ENCODE measurements around the gene SEC11C. TPM values are rescaled to one million over a fixed set of nuclear protein-coding genes. Genes with fewer than 3 reads are reported as not detected.

Gene SEC11C
- total RNA-seq, 2 donors from 2014 or later = 76.6 to 711 TPM

- Histone ChIP-seq H3K4me1 (replicated peaks) (no peaks in the 10 kb centered on the region), H3K36me3 (no peaks in the 10 kb centered on the region), H3K4me3 (no peak overlapping the region), H3K27ac (no peak overlapping the region), H3K27me3 (replicated peaks; ENCODE audit: insufficient read depth) (no peaks in the 10 kb centered on the region), H3K9me3 (no peaks in the 10 kb centered on the region)
- WGBS = 89% methylated on average over 6 of the region's 6 CpGs
- intact Hi-C loops (cut with DNase I) = no loop called here
- TF ChIP-seq POLR2A (IDR thresholded peaks at IDR 0.05) (no peak), CTCF (IDR thresholded peaks at IDR 0.05) (no peak), POLR2AphosphoS5 (IDR thresholded peaks at IDR 0.05) (no peak)
- DNase-seq (ENCODE audit: low spot score) = no peak
These were observed 58.5 kb downstream of the SEC11C start for GRCh38 chr18:59198215-59198614.

GRCh38 chr18:59200787-59201186, 61.1 kb downstream of the SEC11C start:
- intact Hi-C loops (cut with DNase I) = no loop called here
- DNase-seq (ENCODE audit: low spot score) = no peak

GRCh38 chr18:59202258-59202820, 62.7 kb downstream of the SEC11C start:
- H3K27ac ChIP-seq = no peak overlapping the region
- no peak overlapping the region for H3K4me3 ChIP-seq
- H3K36me3 ChIP-seq = no peaks in the 10 kb centered on the region
- H3K27me3 ChIP-seq (replicated peaks; ENCODE audit: insufficient read depth) = no peaks in the 10 kb centered on the region
- no peak for TF ChIP-seq POLR2A (IDR thresholded peaks at IDR 0.05)
- no peaks in the 10 kb centered on the region for H3K9me3 ChIP-seq
- intact Hi-C loops (cut with DNase I) = no loop called here
- H3K4me1 ChIP-seq (replicated peaks) = no peaks in the 10 kb centered on the region
- no peak for DNase-seq (ENCODE audit: low spot score)

More at GRCh38 chr18:59200787-59201186, 61.1 kb downstream of the SEC11C start:
- no peaks in the 10 kb centered on the region for H3K4me1 ChIP-seq (replicated peaks)
- no peak overlapping the region for H3K27ac ChIP-seq
- no peak overlapping the region for H3K4me3 ChIP-seq
- H3K27me3 ChIP-seq (replicated peaks; ENCODE audit: insufficient read depth) = no peaks in the 10 kb centered on the region
- no peaks in the 10 kb centered on the region for H3K36me3 ChIP-seq
- no peaks in the 10 kb centered on the region for H3K9me3 ChIP-seq
- 71% methylated on average over 3 of the region's 3 CpGs for WGBS
- TF ChIP-seq POLR2A (IDR thresholded peaks at IDR 0.05) (no peak), CTCF (IDR thresholded peaks at IDR 0.05) (no peak), POLR2AphosphoS5 (IDR thresholded peaks at IDR 0.05) (no peak)

- intact Hi-C loops (cut with DNase I) = no loop called here
- no peaks in the 10 kb centered on the region for H3K4me1 ChIP-seq (replicated peaks)
- no peaks in the 10 kb centered on the region for H3K36me3 ChIP-seq
- H3K27ac ChIP-seq = no peak overlapping the region
- H3K4me3 ChIP-seq = no peak overlapping the region
- TF ChIP-seq POLR2AphosphoS5 (IDR thresholded peaks at IDR 0.05) = no peak
- no peak for TF ChIP-seq CTCF (IDR thresholded peaks at IDR 0.05)
- no peak for TF ChIP-seq POLR2A (IDR thresholded peaks at IDR 0.05)
- WGBS = 85% methylated on average over 6 of the region's 6 CpGs
- DNase-seq (ENCODE audit: low spot score) = no peak
- H3K27me3 ChIP-seq (replicated peaks; ENCODE audit: insufficient read depth) = no peaks in the 10 kb centered on the region
- no peaks in the 10 kb centered on the region for H3K9me3 ChIP-seq
These were observed 67.8 kb downstream of the SEC11C start for GRCh38 chr18:59207506-59207905.

Other genes with a start within 250 kb of the SEC11C start
- gene GRP, start 80.3 kb downstream of the SEC11C start, total RNA-seq = 1 to 10 TPM in 1 of 2 donors, not detected in 1; 1.4 TPM
- gene RAX, start 133.6 kb downstream of the SEC11C start, total RNA-seq = under 1 TPM; 0.23 to 0.40 TPM
- not detected for gene CPLX4, start 178.8 kb downstream of the SEC11C start, total RNA-seq
- gene LMAN1, start 219.4 kb downstream of the SEC11C start, total RNA-seq = 100 to 1,000 TPM in 1 of 2 donors, 10 to 100 TPM in 1; 91.0 to 112 TPM